Measurements from ENCODE around the gene AMH. TPM values are rescaled to one million over a fixed set of nuclear protein-coding genes. Genes with fewer than 3 reads are reported as not detected.

AMH gene
- total and polyA plus RNA-seq, 9 donors = 0.80 to 12.0 (median 1.3) TPM; not detected in 1

DNA sequence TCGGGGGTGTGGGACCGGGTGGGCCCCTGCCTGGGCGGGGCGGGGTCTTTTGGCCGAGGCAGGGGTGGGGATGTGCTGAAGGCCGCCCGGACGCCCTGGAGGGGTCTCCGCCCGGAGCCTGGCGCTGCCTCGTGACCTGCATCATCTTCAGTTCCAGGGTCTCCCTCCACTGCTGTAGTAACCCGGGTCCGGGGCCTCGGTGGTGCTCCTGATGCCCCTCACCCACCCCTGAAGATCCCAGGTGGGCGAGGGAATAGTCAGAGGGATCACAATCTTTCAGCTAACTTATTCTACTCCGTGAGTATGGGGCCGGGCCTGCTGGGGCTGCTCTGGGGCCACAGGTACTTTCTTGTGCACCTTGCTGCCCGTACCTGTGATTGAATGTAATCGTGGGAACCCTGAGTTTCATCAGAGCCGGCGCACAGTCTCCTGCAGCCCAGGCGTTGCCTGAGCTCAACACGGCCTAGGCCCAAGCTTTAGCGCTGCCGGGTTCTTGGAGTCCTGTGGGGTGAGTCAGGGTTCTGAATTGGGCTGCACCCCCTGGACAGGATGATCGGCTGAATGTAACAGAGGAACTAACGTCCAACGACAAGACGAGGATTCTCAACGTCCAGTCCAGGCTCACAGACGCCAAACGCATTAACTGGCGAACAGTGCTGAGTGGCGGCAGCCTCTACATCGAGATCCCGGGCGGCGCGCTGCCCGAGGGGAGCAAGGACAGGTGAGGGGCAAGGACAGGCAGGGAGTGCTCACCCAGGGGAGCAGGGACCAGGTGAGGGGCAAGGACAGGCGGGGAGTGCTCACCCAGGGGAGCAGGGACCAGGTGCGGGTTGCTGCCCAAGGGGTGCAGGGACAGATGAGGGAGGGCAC lies 22.3 kb downstream of the AMH start:
- intact Hi-C loops (cut with DNase I) = loop anchor here (2.0 to 10.0 kb wide), 8 partner anchors 34 to 343 kb away; partner anchors contain the start of genes PLEKHJ1 (in 4 of the 4), SF3A2 (in 4 of the 4), DOT1L (in 2 of the 4) and AP3D1 (in 1 of the 4)
- H3K36me3 ChIP-seq = no peaks in the 10 kb centered on the region
- H3K27me3 ChIP-seq = no peaks in the 10 kb centered on the region
- DNase-seq = peak in 2 of 5 donors; percentile 49 to 57
- peaks cover 25% of the 10 kb centered on the region for H3K4me1 ChIP-seq (ENCODE audit: insufficient read depth)
- TF ChIP-seq POLR2A (IDR thresholded peaks at IDR 0.05) = no peak
- no peak for TF ChIP-seq EP300 (IDR thresholded peaks at IDR 0.05)
- TF ChIP-seq, protein P1, sequence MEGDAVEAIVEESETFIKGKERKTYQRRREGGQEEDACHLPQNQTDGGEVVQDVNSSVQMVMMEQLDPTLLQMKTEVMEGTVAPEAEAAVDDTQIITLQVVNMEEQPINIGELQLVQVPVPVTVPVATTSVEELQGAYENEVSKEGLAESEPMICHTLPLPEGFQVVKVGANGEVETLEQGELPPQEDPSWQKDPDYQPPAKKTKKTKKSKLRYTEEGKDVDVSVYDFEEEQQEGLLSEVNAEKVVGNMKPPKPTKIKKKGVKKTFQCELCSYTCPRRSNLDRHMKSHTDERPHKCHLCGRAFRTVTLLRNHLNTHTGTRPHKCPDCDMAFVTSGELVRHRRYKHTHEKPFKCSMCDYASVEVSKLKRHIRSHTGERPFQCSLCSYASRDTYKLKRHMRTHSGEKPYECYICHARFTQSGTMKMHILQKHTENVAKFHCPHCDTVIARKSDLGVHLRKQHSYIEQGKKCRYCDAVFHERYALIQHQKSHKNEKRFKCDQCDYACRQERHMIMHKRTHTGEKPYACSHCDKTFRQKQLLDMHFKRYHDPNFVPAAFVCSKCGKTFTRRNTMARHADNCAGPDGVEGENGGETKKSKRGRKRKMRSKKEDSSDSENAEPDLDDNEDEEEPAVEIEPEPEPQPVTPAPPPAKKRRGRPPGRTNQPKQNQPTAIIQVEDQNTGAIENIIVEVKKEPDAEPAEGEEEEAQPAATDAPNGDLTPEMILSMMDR (IDR thresholded peaks at IDR 0.05) = no peak
- peak overlapping the region; percentile 95 to 99 for H3K27ac ChIP-seq
- WGBS, 3 donors = 15 to 28% (median 17%) methylated on average over 33 to 43 of the region's 43 CpGs
- no peaks in the 10 kb centered on the region for H3K9me3 ChIP-seq
- peak overlapping the region; percentile 98 for H3K4me3 ChIP-seq

GRCh38 chr19:2273356-2274184 lies 24.4 kb downstream of the AMH start:
- Histone ChIP-seq H3K27ac (peak overlapping the region; percentile 28 to 35), H3K36me3 (no peaks in the 10 kb centered on the region), H3K27me3 (no peaks in the 10 kb centered on the region), H3K4me1 (ENCODE audit: insufficient read depth) (peaks cover 20% of the 10 kb centered on the region), H3K4me3 (peak overlapping the region; percentile 17), H3K9me3 (no peaks in the 10 kb centered on the region)
- intact Hi-C loops (cut with DNase I) = loop anchor here (2.0 to 10.0 kb wide), 8 partner anchors 36 to 341 kb away; partner anchors contain the start of genes PLEKHJ1 (in 3 of the 4), SF3A2 (in 3 of the 4), DOT1L (in 2 of the 4) and AP3D1 (in 1 of the 4)
- peak; percentile 65 to 87 (median 75) for DNase-seq
- 10 to 20% (median 17%) methylated on average over 36 to 45 of the region's 45 CpGs for WGBS, 3 donors
- TF ChIP-seq EP300 (IDR thresholded peaks at IDR 0.05) = no peak
- TF ChIP-seq, protein P1 (IDR thresholded peaks at IDR 0.05) = peak; percentile 96 to 99 (median 96)

GRCh38 chr19:2274185-2274711 lies 25.1 kb downstream of the AMH start:
- WGBS, 3 donors = 89 to 91% (median 90%) methylated on average over 9 of the region's 9 CpGs
- H3K4me1 ChIP-seq (ENCODE audit: insufficient read depth) = peaks cover 20% of the 10 kb centered on the region

More at GRCh38 chr19:2274185-2274711, 25.1 kb downstream of the AMH start:
- no peak for DNase-seq
- H3K36me3 ChIP-seq = no peaks in the 10 kb centered on the region
- no peak overlapping the region for H3K4me3 ChIP-seq
- H3K27me3 ChIP-seq = no peaks in the 10 kb centered on the region
- H3K9me3 ChIP-seq = no peaks in the 10 kb centered on the region
- H3K27ac ChIP-seq = peak overlapping the region in 1 of 2 donors; percentile 35
- TF ChIP-seq, protein P1 (IDR thresholded peaks at IDR 0.05) = no peak
- no peak for TF ChIP-seq EP300 (IDR thresholded peaks at IDR 0.05)
- TF ChIP-seq POLR2A (IDR thresholded peaks at IDR 0.05) = no peak
- intact Hi-C loops (cut with DNase I) = loop anchor here (5.0 to 10.0 kb wide), 7 partner anchors 37 to 341 kb away; partner anchors contain the start of genes DOT1L (in 2 of the 4), PLEKHJ1 (in 2 of the 4), SF3A2 (in 2 of the 4) and AP3D1 (in 1 of the 4)

All from ovary (tissue), 9 donors.